HG03066 (cell line): ENCODE measurements around the gene SNED1.

ENCODE experiments used
- ATAC-seq: cut with Tn5 transposase; IDR thresholded peaks from one replicate; pipeline ENCODE4 v1.9.1; 2021; ENCODE audit warnings: low read depth; ENCODE audit not compliant: unreplicated experiment

SNED1 gene

GRCh38 chr2:241066171-241066892 lies 67.9 kb downstream of the SNED1 start:
- no peak for ATAC-seq

DNA sequence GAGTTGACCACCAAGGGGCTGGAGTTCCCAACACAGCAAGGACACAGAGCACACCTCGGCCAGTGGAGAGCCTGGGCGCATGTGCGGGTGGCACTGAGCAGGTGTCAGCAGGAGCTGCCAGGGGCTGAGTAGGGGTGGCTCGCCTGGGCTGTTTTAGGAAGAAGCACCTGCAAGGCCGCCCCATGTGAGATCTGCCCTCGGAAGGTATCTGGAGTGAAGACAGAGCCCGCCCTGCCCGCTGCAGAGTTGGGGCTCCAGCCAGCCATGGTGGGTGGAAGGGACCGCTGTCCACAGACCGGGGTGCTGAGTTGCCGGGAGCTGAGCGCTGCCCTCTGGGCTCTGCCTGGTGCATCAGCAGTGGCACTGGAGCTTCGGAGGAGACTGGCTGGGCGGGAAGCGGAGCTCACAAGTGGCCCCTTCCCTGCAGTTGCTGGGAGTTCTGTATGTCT lies 68.5 kb downstream of the SNED1 start:
- no peak for ATAC-seq

GRCh38 chr2:241067501-241068135 lies 69.2 kb downstream of the SNED1 start:
- ATAC-seq, result no peak

GRCh38 chr2:241068136-241068941 lies 69.9 kb downstream of the SNED1 start:
- no peak for ATAC-seq

GRCh38 chr2:241068942-241069810 lies 70.8 kb downstream of the SNED1 start:
- no peak for ATAC-seq

GRCh38 chr2:241069821-241070281 lies 71.4 kb downstream of the SNED1 start:
- no peak for ATAC-seq

GRCh38 chr2:241070361-241070760 lies 71.9 kb downstream of the SNED1 start:
- no peak for ATAC-seq

- ATAC-seq, result no peak
Measured at GRCh38 chr2:241070811-241071676, 72.6 kb downstream of the SNED1 start.

GRCh38 chr2:241071677-241072111 lies 73.3 kb downstream of the SNED1 start:
- ATAC-seq, result no peak

DNA sequence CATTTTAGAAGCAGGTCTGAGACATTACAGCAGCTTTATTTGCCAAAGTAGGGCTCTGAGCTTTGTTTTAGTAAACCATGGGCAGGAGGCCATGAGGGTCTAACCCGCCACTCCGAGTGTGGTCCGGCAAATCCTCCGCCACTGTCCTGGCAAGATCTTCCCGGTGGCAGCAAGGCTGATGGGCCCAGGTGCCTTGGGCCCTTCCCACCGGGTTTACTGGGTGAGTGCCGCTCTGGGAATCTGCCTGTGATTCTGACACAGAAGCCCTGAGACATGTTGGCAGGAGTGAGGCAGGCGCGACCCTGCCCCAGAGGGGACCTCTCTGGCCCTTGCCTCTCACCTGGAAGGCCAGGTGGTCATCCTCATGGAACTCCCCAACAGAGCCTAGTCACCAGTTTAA lies 73.7 kb downstream of the SNED1 start:
- ATAC-seq, result no peak

GRCh38 chr2:241072553-241073165 lies 74.2 kb downstream of the SNED1 start:
- no peak for ATAC-seq

DNA sequence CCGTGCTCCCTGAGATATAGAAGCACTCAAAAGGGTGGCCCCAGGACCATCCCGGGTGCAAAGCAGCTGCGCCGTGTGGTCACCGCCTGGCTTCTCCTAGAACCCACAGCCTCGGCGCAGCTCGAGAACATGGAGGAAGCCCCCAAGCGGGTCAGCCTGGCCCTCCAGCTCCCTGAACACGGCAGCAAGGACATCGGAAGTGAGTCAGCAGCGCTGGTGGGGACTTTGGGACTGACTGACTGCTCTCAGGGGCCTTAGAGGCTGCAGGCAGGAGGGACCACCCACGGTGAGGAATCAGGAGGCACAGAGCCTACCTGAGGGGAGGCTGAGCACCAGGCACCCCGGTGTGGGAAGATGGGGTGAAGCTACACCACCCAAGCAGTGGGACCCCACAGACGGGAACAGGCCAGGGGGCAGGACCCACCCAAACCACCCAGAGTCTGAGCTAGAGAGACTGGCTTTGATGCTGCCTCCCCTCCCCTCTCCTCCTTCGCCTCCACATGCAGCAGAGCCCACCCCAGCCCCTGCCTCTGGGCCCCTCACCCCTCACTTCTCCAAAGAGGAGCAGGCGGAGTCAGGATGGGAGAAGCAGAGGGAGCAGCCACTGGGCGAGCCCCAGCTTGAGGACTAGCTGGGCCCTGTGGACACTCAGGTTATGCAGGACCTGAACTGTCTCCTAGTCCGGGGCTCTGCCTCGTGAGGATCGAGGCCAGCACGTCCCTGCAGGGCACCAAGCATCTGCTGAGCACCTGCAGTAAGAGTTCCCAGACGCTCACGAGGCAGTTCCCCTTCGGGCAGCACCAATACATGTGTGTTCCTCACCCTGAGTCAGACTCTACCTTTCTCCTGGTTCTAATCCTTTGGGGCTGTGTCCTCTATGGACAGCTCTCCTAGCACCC lies 75.0 kb downstream of the SNED1 start:
- no peak for ATAC-seq

DNA sequence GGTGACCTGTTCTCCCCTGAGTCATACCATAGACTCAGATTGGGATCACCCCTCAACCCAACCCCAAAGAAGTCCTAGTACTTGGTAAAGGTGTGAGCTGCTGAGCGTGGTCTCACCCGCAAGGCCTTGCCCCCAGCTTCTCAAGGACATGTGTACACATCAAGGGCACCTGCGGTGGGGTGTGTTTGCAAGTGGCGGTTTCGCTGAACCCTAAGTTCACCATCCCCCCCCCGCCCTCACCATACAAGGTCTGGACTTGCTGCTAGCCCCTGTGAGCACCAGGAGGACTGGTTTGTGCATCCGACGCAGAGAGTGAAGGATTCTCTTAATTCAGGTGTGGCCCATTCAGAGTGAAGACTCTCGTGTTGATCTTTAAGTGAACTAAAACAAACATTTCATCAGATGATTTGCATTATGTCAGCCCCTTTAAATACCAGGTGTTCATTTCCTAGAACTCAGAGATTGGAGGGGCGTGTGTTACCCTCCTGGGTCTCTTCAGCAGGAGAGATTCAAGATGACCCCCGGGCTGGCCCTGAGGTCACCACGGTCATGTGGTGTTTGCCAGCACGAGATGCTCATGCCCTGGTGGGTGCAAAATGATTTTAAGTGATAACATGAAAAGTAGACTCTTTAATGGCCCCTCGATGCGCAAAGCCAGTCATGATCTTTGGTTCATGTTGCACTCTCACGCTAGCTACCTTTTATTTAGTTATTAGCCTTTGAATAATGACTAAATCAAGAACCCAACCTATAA lies 75.8 kb downstream of the SNED1 start:
- no peak for ATAC-seq

GRCh38 chr2:241074901-241075540 lies 76.6 kb downstream of the SNED1 start:
- no peak for ATAC-seq

DNA sequence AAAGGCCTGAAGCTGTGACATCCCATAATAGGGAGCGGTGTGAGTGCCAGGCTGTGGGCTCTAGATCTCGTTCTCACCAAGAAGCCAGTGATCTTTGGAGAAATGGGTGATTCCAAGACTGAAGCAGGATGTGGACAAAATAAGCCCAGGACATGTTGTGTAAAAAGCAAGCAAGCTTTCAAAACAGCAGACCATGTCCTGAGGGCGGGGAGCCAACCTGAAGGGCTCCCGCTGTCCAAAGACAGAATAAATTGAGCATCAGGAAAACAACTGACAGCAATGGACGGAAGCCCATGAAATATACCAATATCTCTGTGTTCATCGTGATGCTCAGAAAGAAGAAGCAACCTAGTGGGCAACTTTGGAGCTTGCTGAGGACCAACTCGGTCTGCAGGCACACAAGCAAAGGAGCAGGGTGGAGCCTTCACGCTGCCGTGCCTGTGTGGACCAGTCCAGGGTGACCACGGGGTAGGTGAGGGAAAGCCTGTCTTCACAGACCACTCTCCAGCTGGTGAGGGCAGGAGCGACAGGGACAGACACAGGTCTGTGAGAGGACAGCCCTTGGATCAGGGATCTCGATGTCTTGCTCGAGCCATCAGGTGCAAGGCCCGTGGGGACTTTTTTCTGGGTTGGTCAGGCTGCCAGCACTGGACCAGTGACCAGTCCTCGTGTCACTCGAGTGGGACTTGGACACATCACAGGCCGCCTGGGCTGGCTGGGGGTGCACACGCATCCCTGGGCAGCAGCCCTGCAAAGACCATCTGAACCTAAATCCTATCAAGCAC lies 82.2 kb downstream of the SNED1 start:
- no peak for ATAC-seq

- ATAC-seq, result no peak
Measured at GRCh38 chr2:241081190-241081642, 82.8 kb downstream of the SNED1 start.
